Immature natural killer cell (primary cell): ENCODE measurements around the gene LRGUK. TPM values are rescaled to one million over a fixed set of nuclear protein-coding genes. Genes with fewer than 3 reads are reported as not detected.
"Not testable (repeated sequence)": the region's sequence is repeated elsewhere in the genome, so short reads cannot be mapped to it uniquely, and the experiment has no call there.

Experiments used
- DNase-seq, 3 donors: peaks; one replicate each; pipeline ENCODE4 v3.0.0; 2022; ENCODE audit warnings: mixed read lengths in 1 of 3
- H3K27ac Mint-ChIP-seq, 6 donors: one replicate each; pipeline ENCODE4 v1.8.0; 2020; ENCODE audit warnings: mixed read lengths in 6 of 6, mild to moderate bottlenecking in 5 of 6, inconsistent platforms in 4 of 6, moderate library complexity in 3 of 6
- H3K27me3 Mint-ChIP-seq, 3 donors: one replicate each; pipeline ENCODE4 v1.8.0; 2020 to 2021; ENCODE audit warnings: low read depth in 3 of 3, mild to moderate bottlenecking in 3 of 3, mixed read lengths in 3 of 3, moderate library complexity in 3 of 3, inconsistent platforms in 1 of 3
- H3K36me3 Mint-ChIP-seq, 3 donors: one replicate each; pipeline ENCODE4 v1.8.0; 2020; ENCODE audit warnings: mixed read lengths in 3 of 3, inconsistent platforms in 2 of 3, mild to moderate bottlenecking in 2 of 3
- H3K4me1 Mint-ChIP-seq, 2 donors: one replicate each; pipeline ENCODE4 v1.8.0; 2020; ENCODE audit warnings: inconsistent platforms in 2 of 2, mild to moderate bottlenecking in 2 of 2, mixed read lengths in 2 of 2, moderate library complexity in 1 of 2
- H3K4me3 Mint-ChIP-seq, 5 donors: one replicate each; pipeline ENCODE4 v1.8.0; 2020; ENCODE audit warnings: mild to moderate bottlenecking in 5 of 5, mixed read lengths in 5 of 5, inconsistent platforms in 3 of 5, moderate library complexity in 3 of 5
- H3K9me3 Mint-ChIP-seq, 6 donors: one replicate each; pipeline ENCODE4 v1.8.0; 2020; ENCODE audit warnings: mild to moderate bottlenecking in 6 of 6, mixed read lengths in 6 of 6, inconsistent platforms in 4 of 6, moderate library complexity in 3 of 6
- polyA plus RNA-seq, 3 donors: library from polyadenylated mRNA; unstranded; fragments of 300-500 nt; fragmentation: Illumina TruSeq; gene quantifications; one replicate each; pipeline ENCODE4 v1.2.3, GENCODE V29; 2021

LRGUK gene
- polyA plus RNA-seq, 3 donors from 2014 or later: not detected

DNA sequence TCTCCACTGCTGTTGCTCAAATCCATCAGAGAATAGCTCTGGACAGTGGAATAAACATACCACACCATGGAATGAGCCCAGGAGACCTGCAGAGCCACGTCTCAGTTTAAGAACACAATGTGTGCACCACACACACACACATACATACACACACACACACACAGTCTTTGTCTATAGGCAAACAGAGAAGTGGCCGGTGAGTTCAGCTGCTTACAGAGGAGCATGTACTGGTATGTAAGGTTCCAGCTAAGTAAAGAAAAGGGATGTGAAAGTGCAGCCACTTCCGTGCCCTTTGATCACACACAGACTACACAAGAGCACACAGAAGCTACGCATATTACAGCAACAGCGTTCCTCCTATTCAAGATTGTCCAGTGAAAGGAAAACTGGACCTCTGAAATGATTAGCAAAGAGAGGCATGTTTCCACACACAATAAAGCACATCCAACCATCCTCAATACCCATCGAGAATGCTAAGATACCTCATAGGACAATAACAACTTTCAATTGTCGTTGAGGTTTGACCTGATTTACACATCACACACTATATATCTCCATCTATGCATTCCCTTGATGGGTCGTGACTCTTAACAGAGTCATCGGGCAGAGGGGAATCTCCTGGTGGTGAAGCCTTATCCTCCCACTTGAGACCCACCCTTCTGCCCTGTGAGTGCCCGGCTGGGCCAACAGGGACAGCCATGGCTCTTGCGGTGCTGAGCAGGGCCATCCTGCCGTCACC is 166.0 kb downstream of the LRGUK start:
- Mint-ChIP-seq H3K4me3 (no peak overlapping the region), H3K4me1 (no peaks in the 10 kb centered on the region), H3K36me3 (peaks cover 21 to 37% (median 23%) of the 10 kb centered on the region in 3 donors), H3K9me3 (no peaks in the 10 kb centered on the region), H3K27me3 (peaks cover 0 to 2% (median 0%) of the 10 kb centered on the region in 3 donors), H3K27ac (peak overlapping the region in 1 of 6 donors; percentile 43)
- DNase-seq: no peak

DNA sequence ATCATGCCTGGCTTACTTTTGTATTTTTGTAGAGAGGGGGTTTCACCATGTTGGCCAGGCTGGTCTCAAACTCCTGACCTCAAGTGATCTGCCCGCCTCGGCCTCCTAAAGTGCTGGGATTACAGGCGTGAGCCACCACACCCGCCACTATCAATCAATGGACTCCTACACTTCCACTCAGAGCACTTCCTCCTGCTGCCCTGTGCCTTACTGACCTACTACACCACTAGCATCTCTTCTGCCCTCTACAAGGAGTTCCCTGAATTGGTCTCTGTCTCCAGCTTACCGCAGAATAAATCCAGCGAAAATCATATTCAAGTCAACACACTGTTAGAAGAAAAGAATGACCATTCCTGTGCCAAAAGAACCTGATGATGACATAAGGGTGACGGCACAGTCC is 168.8 kb downstream of the LRGUK start:
- not testable (repeated sequence) for H3K4me3 Mint-ChIP-seq

GRCh38 chr7:134297489-134297888 is 170.3 kb downstream of the LRGUK start:
- Mint-ChIP-seq H3K36me3 (peaks cover 44 to 61% (median 47%) of the 10 kb centered on the region in 3 donors), H3K27me3 (peaks cover 0 to 2% (median 0%) of the 10 kb centered on the region in 3 donors), H3K27ac (no peak overlapping the region), H3K9me3 (no peaks in the 10 kb centered on the region), H3K4me3 (no peak overlapping the region), H3K4me1 (no peaks in the 10 kb centered on the region)
- no peak for DNase-seq

More for the DNA sequence above, 168.8 kb downstream of the LRGUK start:
- peaks cover 32 to 50% (median 43%) of the 10 kb centered on the region in 3 donors for H3K36me3 Mint-ChIP-seq
- not testable (repeated sequence) for H3K4me1 Mint-ChIP-seq, DNase-seq, H3K27me3 Mint-ChIP-seq, H3K27ac Mint-ChIP-seq, H3K9me3 Mint-ChIP-seq

DNA sequence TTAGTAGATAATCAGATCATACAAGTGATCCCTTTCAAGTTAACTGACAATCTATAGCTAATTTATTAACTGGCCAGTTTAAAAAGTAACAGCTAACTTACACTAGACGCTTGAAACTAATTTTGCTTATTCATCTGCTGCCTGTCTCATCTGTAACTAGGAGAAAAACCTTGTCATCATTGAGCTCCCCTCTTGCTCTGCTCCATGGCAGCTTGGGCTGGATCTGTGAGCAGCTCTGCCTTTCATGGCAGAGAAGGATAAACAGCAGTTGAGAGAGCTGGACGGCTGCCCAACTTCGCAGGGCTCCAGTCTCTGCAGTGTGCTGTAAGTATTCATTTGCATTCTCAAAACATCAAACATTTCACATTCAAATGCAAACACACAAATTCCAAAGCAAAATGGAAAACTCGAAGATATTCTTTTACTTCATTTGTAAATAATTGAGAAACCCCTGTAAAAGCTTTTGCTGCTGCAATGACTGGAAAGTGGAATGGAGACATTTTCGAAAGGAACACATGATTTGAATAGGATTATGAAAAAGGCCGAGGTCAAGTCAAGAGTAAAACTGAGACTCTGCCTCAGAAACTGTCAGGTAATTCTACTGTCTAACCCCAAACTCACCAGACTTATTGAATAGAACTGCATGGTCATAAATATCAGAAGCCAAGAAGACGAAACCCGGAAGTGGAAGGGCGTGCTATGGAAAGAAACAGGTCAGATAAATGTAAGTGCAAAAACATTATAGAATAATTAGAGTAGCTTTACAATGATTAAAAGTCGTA is 172.0 kb downstream of the LRGUK start:
- H3K27ac Mint-ChIP-seq: no peak overlapping the region
- no peak for DNase-seq
- no peak overlapping the region for H3K4me3 Mint-ChIP-seq
- peaks cover 46 to 58% (median 49%) of the 10 kb centered on the region in 3 donors for H3K36me3 Mint-ChIP-seq
- no peaks in the 10 kb centered on the region for H3K9me3 Mint-ChIP-seq
- H3K4me1 Mint-ChIP-seq: no peaks in the 10 kb centered on the region
- H3K27me3 Mint-ChIP-seq: peaks cover 0 to 2% (median 0%) of the 10 kb centered on the region in 3 donors

DNA sequence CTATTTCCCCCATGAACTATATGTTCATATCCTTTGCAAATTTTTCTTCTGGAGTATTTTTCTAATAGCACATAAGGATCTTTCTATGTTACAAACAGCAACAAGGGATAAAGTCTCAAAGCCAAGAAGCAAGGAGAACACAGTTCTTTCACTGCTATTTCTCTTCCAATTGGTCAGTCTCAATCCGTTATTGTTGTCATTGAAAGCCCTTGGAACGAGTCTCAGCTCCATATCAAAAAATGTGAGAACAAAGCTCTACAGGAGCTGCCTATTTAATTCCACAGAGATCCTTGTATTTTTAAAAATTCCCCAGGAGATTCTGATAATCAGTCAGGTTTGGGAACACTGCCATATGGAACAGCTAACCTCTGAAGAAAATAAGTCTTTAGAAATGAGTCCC is 173.8 kb downstream of the LRGUK start:
- H3K9me3 Mint-ChIP-seq: no peaks in the 10 kb centered on the region
- no peaks in the 10 kb centered on the region for H3K4me1 Mint-ChIP-seq
- DNase-seq: no peak
- H3K4me3 Mint-ChIP-seq: no peak overlapping the region
- no peaks in the 10 kb centered on the region for H3K27me3 Mint-ChIP-seq
- H3K36me3 Mint-ChIP-seq: peaks cover 38 to 55% (median 39%) of the 10 kb centered on the region in 3 donors
- H3K27ac Mint-ChIP-seq: no peak overlapping the region

DNA sequence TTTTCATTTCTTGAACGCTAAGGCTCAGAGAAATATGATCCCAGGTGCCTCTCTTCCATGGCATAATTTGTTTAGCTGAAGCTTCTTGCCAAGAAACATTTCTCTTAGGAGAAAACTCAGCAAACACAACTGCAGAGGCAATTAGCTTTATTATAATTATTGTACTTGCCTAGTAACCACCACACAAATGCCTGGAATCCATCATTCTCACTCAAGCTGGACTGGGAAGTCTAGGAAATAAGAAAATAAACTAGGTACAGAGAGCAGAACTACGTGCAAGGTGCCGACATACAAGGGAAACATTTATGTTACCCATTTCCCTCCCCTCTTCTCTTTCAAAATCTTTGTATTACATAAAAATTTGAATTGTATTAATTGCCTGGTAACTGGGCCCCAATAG is 174.5 kb downstream of the LRGUK start:
- H3K27ac Mint-ChIP-seq: no peak overlapping the region
- H3K4me3 Mint-ChIP-seq: no peak overlapping the region
- no peak for DNase-seq
- H3K4me1 Mint-ChIP-seq: no peaks in the 10 kb centered on the region
- no peaks in the 10 kb centered on the region for H3K27me3 Mint-ChIP-seq
- no peaks in the 10 kb centered on the region for H3K9me3 Mint-ChIP-seq
- peaks cover 35 to 54% (median 38%) of the 10 kb centered on the region in 3 donors for H3K36me3 Mint-ChIP-seq

DNA sequence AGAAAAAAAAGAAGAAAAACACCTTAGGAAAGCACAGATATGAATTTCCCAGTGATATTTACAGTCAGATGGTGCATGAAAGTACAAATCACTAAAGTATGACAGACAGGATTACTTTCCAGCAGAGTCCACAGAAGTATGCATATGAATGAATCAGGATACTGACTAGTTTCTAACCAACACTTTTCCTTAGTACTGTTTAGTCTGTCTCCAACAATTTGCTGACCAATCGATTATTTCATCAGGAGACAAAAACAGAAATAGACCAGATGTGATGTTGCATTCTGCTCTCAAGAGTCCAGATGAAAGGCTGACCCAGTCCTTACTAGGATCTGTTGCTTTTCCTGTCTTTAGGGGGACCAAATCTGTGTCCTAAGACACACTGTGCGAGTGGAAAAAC is 175.0 kb downstream of the LRGUK start:
- no peaks in the 10 kb centered on the region for H3K27me3 Mint-ChIP-seq
- H3K36me3 Mint-ChIP-seq: peaks cover 35 to 55% (median 38%) of the 10 kb centered on the region in 3 donors

GRCh38 chr7:134307320-134307719 is 180.2 kb downstream of the LRGUK start:
- no peak for DNase-seq
- no peaks in the 10 kb centered on the region for H3K27me3 Mint-ChIP-seq
- H3K9me3 Mint-ChIP-seq: no peaks in the 10 kb centered on the region
- H3K4me1 Mint-ChIP-seq: no peaks in the 10 kb centered on the region
- H3K4me3 Mint-ChIP-seq: no peak overlapping the region
- peaks cover 14 to 27% (median 15%) of the 10 kb centered on the region in 3 donors for H3K36me3 Mint-ChIP-seq
- no peak overlapping the region for H3K27ac Mint-ChIP-seq

More for the DNA sequence above, 175.0 kb downstream of the LRGUK start:
- Mint-ChIP-seq H3K4me1 (no peaks in the 10 kb centered on the region), H3K9me3 (no peaks in the 10 kb centered on the region), H3K27ac (no peak overlapping the region), H3K4me3 (no peak overlapping the region)
- no peak for DNase-seq

- Mint-ChIP-seq H3K27me3 (no peaks in the 10 kb centered on the region), H3K36me3 (peaks cover 12 to 20% (median 12%) of the 10 kb centered on the region in 3 donors)
Measured at GRCh38 chr7:134308548-134308947, 181.4 kb downstream of the LRGUK start.

DNA sequence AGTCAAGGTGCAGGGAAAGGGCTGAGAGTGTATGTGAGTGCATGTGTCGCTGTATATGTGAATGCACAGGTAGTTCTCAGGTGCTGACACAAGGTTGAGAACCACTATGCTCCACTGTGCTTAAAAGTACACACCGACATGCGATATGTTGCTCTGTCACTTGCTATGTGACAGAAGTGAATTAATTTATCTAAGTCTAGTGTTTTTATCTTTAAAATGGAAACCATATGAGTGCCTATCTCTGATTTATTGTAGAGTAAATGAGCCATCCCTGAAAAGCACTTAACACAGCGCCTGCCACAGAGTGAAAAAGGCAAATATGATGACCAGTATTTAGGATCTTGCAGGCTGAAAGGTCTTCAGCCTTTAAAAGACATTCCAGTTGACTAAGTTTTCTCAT is 184.7 kb downstream of the LRGUK start:
- Mint-ChIP-seq H3K27ac (no peak overlapping the region), H3K27me3 (no peaks in the 10 kb centered on the region), H3K36me3 (peaks cover 0 to 9% (median 4%) of the 10 kb centered on the region in 3 donors), H3K4me3 (no peak overlapping the region), H3K4me1 (peaks cover 9 to 12% of the 10 kb centered on the region in 2 donors), H3K9me3 (no peaks in the 10 kb centered on the region)
- no peak for DNase-seq

More at GRCh38 chr7:134308548-134308947, 181.4 kb downstream of the LRGUK start:
- Mint-ChIP-seq H3K4me1 (no peaks in the 10 kb centered on the region), H3K4me3 (no peak overlapping the region), H3K9me3 (no peaks in the 10 kb centered on the region), H3K27ac (no peak overlapping the region)
- DNase-seq: no peak

DNA sequence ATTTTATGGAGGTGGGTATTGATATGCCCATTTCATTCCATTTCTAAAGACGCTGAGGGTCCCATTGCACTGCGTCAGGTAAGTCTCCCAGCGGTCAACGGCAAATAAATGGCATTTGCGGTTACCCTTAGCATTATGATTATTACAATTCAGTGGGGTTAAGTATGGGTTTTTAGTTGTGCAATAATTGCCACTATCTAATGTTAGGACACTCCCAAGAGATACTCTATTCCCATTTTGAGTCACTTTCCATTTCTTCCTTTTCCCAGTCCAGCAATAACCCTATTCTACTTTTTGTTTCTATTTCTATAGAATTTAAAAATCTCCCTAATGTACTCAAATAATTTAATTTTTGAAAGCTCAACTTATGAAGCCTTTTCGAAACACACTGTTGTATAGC is 185.6 kb downstream of the LRGUK start:
- H3K9me3 Mint-ChIP-seq: no peaks in the 10 kb centered on the region
- no peak overlapping the region for H3K4me3 Mint-ChIP-seq
- DNase-seq: no peak
- H3K27ac Mint-ChIP-seq: no peak overlapping the region
- no peaks in the 10 kb centered on the region for H3K27me3 Mint-ChIP-seq
- peaks cover 0 to 9% (median 4%) of the 10 kb centered on the region in 3 donors for H3K36me3 Mint-ChIP-seq
- peaks cover 18 to 21% of the 10 kb centered on the region in 2 donors for H3K4me1 Mint-ChIP-seq

GRCh38 chr7:134313543-134313942 is 186.4 kb downstream of the LRGUK start:
- DNase-seq: no peak
- Mint-ChIP-seq H3K36me3 (peaks cover 0 to 4% (median 3%) of the 10 kb centered on the region in 3 donors), H3K4me1 (peaks cover 18 to 22% of the 10 kb centered on the region in 2 donors), H3K27me3 (no peaks in the 10 kb centered on the region), H3K9me3 (no peaks in the 10 kb centered on the region), H3K27ac (no peak overlapping the region), H3K4me3 (no peak overlapping the region)
